GM18498 (cell line): Measurements from ENCODE around the gene SYPL2.

ENCODE experiments used
- ATAC-seq: cut with Tn5 transposase; IDR thresholded peaks from one replicate; pipeline ENCODE4 v1.9.1; 2021; ENCODE audit warnings: mild to moderate bottlenecking, moderate library complexity; ENCODE audit not compliant: unreplicated experiment

SYPL2 gene

DNA sequence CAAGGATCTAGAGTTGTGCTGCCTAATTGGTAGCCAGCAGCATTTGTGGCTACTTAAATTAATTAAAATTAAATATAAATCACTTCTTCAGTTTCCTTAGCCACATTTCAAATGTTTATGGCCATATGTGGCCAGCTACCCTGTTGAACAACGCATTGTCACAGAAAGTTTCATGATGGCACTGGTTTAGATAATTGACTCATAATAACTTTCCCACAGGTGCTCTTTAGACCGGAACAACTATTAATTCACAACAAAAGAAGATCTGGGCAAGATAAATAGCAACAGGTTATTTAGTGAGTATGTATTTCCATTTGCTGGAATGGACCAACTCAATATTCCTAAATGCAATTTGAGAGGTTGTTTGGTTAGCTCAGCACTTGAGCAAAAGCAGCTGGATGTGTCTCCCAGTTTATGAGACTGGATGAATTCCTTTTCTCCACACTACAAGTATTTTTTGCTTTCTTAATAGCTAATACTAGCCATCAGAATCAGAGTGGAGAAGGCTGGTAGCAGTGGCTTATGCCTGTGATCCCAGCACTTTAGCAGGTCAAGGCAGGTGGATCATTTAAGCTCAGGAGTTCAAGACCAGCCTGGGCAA, 46.9 kb downstream of the SYPL2 start:
- ATAC-seq, result no peak

DNA sequence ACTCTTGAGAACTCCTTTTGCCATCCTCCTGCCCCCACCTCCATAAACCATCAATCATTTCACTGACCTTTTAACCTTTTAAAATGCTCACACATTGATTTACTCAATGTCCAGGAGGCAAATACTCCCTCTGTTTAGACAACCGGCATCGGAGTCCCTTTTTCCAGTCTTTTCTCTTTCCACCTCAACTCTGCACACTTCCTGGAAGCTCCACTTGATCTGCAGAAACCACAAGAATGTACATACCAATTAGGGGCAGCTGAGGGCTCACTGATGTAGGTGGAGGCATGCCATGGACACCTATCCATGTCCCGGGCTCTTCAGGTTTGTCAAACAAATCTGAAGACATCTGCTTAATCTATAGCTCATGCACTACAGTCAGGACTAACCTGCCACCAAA, 48.5 kb downstream of the SYPL2 start:
- no peak for ATAC-seq

DNA sequence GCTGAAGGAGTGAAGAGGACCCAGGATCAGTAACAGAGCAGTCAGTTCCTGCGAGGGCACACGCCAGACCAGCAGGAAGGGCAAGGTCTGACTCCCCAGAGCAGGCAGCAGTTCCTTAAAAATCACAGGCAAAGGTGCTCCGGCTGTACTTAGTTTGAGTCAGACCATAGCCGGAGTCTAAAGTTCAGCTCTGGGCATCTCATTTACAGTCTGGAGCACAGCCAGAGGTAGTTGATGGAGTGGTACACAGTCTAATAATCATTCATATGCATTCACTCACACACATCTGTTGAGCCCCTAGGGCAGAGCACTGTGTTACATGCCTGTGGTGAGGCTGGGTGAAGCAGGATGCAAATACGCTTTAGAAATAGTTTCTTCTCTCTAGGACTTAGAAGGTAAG, 50.5 kb downstream of the SYPL2 start:
- no peak for ATAC-seq

DNA sequence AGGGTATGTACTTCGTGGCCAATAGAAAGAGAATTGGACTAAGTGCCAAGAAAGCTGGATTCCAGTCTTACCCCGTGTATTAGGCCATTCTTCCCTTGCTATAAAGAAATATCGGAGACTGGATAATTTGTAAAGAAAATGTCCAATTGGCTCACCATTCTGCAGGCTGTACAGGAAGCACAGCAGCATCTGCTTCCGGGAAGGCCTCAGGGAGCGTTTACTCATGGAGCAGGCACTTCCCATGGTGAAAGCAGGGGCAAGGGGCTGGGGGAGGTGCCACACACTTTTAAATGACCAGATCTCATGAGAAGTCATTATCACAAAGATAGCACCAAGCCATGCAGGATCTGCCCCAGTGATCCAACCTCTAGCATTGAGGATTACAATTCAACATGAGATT, 51.0 kb downstream of the SYPL2 start:
- no peak for ATAC-seq

DNA sequence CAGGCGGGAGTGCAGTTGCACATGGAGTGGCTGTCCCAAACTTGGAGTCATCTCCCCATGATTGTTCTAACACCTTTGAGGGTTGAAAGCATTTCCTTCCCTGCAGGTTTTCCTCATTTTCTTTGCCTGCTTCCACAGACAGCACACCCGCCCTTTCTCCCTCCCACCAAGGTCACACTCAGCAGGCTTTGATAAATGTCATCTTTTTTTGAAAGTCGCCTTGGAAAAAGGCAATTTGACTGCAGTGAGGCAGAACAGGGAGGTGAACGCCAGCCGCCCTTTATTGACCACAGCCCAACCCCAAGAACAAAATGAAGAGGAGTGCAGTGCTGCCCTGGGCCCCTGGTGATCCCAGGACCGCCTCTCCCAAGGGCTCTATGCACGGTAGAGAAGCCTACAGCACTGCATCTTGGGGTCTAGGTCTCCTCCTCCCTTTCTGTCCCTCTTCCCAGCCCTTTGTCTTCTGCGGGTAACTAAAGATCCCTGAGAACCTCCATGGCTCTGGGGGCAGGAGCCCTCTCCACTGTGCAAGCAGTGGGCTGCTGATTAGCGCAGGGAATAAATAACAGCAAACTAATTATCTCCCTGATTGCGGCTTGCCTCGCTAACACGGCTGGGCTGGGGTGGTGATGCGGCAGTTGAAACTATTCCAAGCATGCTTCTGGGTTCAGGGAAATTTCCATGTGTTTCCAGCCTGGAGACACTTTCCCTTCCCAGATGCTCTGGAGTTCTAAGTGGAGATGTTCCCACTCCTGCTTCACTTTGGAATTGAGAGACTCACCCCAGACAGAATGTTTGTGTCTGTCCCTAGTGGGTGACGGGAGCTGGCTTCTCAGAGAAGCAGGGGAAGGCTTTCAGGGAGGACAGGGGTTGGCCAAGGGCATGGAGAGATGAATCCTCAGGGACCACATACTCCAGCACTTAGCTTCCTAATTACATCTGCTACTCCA, 54.9 kb downstream of the SYPL2 start:
- no peak for ATAC-seq

DNA sequence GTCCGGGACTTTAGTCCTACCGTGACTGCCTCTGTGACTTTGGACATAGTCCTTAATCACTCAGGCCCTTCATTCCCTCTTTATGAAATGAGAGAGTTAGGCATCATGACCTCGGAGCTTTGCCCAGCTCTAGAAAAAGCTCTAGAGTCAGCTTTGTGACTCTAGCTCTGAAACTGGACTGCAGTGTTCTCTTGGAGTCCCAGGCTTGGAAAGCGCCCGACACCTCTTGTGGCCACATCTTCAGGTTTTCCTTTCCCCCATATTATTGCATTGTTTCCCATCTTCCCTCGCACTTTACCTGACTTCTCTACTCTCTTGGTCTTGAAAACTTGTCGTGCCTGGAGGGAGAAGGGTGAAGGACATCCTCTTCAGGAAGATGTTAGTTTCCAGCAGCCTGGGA, 55.7 kb downstream of the SYPL2 start:
- ATAC-seq, result no peak

DNA sequence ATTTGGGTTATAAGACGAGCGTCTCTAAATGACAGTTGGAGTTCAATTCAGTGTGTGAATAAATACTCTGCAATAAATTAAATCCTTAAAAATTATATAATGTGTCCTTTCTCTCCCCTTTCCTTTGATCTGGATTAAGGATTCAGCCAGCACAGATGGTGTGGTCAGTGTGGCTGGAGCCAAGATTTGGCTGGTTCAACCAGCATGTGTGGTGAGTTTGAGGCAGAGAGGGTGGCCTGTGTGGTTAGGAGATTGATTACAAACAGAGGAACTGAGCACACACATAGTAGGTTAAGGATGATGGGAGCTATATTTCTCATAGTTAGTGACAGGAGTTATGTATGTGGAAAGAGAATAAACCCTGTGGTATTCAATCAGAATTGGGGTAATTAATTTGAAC, 57.4 kb downstream of the SYPL2 start:
- ATAC-seq, result no peak

DNA sequence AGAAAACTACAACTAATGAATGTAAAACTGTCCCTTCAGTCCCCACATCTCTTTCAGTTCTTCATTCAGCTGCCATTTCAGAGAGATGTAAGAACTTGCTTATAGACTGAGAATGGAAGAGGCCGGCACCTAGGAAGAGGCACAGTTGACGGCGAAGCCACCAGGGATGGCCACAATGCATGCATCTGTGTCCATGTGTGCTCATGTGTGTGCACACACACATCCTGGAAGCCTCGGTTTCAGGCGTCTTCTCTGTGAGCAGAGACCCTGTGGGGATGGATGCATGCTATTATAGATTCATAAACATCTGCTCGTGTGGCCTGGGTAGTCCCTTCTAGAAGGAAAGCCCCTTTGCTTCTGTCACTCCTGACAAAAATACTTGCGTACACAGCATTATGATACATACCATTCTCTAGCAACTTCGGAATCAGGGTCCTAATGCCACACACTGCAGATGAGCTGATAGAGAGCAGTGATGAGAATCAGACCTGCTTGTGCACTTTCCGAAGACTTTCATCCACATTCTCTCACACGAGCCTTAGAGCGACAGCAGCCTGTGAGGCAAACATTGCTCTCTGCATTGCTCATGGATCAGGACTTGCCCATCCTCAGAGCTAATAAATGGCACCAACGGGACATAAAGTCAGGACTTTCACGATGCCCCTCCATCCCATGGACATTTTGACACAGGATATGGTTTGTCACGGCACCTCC, 60.9 kb downstream of the SYPL2 start:
- peak; percentile 69 for ATAC-seq

DNA sequence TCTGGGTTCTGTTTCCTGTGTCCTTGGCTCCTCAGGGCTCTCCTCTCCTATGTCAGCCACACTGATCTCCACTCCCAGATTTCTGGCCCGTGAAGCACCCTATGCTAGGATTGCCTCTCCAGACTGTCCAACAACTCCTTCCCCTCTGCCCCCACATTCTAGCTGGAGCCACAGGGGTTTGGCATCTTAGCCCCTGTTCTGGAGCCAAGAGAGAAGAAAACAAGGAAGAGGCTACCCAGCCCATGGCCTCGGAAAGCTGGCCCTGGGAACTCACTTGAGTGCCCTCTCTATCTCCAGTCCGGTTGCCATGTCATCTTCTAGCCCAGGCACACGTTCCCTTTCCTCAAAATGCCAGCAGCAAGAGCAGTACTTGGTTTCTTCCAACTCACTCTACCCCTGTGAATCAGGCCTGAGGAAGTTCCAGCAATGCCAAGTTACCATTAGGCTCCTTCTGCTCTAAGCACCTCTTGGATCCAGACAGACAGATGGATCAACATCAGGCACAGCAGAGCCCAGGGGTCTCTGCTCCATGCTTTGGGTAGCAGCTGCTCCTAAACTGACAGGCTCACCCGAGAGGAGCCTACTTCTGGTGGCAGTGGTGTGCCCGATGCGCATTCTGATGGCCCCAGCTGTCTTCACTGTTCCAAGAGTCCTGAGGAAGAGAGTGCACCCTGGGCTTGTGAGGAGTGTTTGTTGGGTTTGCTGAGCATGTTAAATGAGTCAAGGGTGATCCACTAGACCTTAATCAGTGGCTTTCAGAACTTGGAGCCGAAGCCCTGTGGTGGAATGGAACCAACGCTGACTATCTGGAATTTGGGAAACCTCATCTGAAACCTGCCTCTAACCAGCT, 61.7 kb downstream of the SYPL2 start:
- ATAC-seq, result no peak

DNA sequence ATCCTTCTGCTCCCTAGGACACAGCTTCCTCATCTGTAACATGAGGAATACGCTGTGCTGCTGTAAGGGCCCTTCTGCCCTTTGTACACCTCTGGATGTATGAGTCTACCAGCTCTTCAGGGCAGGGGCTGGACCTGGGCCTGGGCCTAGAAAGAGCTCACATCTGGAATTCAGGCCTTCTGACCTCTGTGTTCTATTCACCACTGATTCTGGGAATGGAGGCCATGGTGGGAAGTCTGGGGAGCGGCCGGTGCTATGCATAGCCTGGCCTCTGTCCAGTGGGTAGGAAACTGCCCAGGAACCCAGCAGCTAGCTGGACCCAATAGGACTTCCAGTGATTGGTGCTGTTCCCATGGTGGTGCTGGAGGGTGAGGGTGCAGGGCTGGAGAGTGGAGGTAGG, 62.4 kb downstream of the SYPL2 start:
- no peak for ATAC-seq

DNA sequence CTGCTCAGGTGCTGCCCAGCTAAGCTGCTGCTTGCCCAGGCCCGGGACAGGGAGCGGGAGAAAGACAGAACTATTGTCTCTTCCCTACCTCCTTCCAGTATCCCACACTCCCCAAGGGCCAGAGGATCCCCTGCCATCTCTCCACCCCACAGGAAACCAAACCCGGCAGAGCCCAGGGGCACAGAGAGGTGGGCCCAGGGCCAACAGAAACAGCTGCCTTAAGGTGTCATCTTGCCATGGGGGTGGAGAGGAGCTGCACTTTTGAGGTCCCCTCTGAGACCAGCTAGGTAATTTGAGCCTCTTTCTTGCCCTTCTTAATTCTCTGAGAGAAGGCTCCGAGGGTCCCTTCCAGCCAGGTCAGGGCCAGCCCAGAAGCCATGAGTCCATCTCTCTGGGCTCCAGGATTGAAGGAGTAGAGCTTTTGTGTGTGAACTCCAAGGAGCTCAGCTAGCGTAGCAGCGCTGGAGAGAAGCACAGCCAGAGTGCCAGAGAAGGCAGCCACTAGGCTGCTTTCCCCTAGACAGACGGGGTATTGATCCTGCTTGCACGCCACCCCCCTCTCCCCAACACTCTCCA, 63.6 kb downstream of the SYPL2 start:
- ATAC-seq, result no peak

DNA sequence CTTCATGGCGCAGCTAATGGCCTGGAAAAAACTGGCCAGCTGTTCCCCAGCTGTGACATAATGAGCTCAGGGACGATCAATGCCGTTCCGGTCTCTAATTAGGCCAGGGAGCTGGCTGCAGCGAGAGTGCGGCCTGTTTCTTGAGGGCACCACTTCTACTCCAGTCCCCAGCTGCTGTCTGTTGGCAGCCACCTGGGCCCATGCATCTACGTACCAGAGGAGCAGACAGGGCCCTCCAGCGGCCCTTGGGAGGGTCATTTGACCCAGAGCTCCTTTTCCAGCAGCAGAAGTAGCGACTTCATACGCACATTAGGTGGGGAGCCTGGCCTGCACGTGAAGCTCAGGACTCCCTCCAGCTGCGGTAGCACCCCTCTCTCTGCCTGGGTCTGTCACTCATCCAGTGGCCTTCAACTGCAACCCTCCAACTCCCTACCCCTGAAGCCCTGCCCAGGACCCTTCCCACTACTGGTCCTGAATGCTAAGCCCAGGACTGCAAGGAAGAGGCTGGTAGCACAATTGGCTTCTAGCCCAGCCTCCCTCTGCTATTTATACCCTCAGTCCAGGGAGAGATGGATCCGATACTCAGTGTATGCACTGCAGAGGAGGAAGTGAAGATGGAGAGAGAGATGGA, 64.2 kb downstream of the SYPL2 start:
- ATAC-seq, result no peak

DNA sequence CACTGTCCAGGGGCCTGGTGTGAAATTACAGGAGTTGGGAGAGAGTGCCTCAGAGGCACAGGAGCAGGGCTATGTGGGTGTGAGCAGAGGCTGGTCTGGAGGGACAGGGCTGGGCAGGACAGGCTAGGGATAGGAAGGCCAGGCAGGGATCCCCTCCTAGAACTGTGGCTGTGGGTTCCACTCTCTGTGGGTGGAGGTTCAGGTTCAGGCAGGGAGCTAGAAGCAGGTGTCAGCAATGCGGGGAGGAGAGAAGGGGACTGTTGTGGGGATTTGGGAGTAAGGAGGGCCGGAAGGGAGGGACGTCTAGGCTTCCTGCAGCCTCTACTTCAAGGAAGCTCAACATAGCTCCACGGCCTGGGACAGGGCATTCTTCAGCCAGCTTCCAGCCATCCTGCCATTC, 65.0 kb downstream of the SYPL2 start:
- no peak for ATAC-seq
